Prostate gland (tissue), 2 donors: Measurements from ENCODE around the gene MMP15.

ENCODE experiments used
- CTCF ChIP-seq, 4 experiments: fragments of 200-600 bp in 2 of 4; fragments of 450-650 bp in 2 of 4; sonication (generic) in 2 of 4; IDR thresholded peaks; 1 replicate in 3 of 4; 2 replicates in 1 of 4; pipeline ENCODE4 v1.5.1; 2016 to 2019; ENCODE audit warnings: antibody characterized with exemption in 4 of 4, mild to moderate bottlenecking in 2 of 4, moderate library complexity in 2 of 4
- POLR2A ChIP-seq: fragments of 450-650 bp; IDR thresholded peaks from one replicate; pipeline ENCODE4 v1.6.1; 2016; ENCODE audit warnings: antibody characterized with exemption, mild to moderate bottlenecking
- POLR2AphosphoS5 ChIP-seq: sonication (generic); formaldehyde crosslinking; IDR thresholded peaks from one replicate; pipeline ENCODE4 v1.6.1; 2017; ENCODE audit warnings: antibody characterized with exemption

- TF ChIP-seq CTCF (IDR thresholded peaks at IDR 0.05) (no peak), POLR2AphosphoS5 (no peak), POLR2A (no peak)
Measured at GRCh38 chr16:57992084-57992483, 33.5 kb upstream of the MMP15 start.
